GM19397 (cell line): ENCODE measurements around the gene SH3GL2.

Experiments used
- ATAC-seq: cut with Tn5 transposase; IDR thresholded peaks from one replicate; pipeline ENCODE4 v1.9.1; 2021; ENCODE audit warnings: mild to moderate bottlenecking, moderate library complexity; ENCODE audit not compliant: unreplicated experiment

SH3GL2 gene

GRCh38 chr9:17802249-17802857 is 223.5 kb downstream of the SH3GL2 start:
- ATAC-seq: no peak

GRCh38 chr9:17807613-17808282 is 228.9 kb downstream of the SH3GL2 start:
- no peak for ATAC-seq

DNA sequence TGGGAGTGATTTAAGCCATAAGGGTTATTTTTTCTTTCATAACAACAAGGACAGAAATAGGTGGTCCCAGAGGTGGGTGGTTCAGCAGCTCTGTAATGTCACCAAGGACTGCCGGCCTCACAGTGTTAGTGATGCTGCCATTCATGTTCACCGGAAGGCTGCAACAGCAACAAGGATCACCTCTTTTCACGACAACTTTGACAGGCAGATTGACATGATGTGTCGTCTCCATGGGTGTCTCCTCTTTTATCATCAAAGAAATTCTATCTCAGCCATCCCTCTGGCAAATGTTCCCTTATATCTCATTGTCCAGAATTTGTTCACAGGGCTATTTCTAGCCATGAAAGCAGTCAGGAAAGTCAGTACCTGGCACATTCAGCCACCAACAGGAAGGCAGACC is 231.5 kb downstream of the SH3GL2 start:
- no peak for ATAC-seq

DNA sequence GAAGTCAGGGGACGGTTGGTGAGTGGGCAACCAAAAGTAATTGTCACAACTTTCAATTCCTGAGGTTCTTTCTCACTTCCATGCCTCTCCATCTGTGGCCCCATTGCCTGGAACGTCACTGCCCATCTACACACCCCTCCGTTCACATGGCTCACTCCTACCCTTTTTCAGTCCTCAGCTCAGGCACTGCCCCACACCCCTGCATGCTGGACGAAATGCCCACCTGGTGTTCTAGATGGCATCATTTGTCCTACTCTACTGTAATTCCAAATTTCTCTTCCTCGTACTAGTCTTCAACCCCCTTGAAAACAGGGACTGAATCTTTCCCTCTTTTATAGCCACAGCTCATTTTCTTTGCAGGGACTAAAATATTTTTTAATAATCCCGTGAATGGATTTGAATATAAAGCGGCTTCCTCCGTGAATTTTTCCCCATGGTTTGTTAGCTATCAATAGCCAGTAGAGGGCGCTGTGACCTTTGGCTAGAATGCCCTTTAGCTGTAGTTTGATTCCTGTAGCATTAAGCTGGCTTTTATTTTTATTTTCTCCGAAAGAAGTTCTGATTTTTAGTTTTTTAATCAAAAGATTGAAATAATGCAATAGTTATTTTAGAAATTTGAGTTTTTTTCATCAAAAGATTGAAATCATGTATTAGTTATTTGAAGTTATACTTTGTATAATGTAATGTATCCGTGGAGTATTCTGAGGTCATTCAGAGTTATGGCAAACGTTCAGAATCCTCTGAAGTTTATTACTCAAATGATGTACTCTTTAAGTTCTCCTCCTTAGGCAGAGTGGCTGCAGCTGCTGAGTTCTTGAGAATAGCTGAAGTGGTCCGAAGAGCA is 232.1 kb downstream of the SH3GL2 start:
- ATAC-seq: no peak

- no peak for ATAC-seq
Observed at GRCh38 chr9:17813798-17814197, 234.9 kb downstream of the SH3GL2 start.

- no peak for ATAC-seq
Observed at GRCh38 chr9:17816431-17817027, 237.7 kb downstream of the SH3GL2 start.

GRCh38 chr9:17824191-17824590 is 245.3 kb downstream of the SH3GL2 start:
- ATAC-seq: no peak

- no peak for ATAC-seq
Observed at GRCh38 chr9:17824616-17825264, 245.9 kb downstream of the SH3GL2 start.

- no peak for ATAC-seq
Observed at GRCh38 chr9:17825265-17825659, 246.4 kb downstream of the SH3GL2 start.

DNA sequence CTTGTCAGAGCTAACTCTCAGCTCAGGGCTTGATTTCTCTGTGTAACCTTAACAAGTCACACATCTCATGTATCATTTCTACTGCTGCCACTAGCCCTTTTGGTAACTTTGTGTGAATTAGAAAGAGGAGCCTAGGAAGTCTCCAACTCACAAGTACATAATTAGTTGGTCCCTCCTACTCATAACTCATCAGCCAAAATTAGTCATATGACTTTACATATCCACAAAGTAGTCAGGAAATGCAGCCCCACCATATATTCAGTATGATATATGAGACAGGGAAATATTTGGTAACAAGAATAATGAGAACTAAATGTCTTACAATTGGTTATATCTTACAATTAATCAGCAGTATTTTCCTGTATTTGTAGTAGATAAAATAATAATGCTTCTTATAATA is 250.2 kb downstream of the SH3GL2 start:
- no peak for ATAC-seq

GRCh38 chr9:17829812-17830385 is 251.0 kb downstream of the SH3GL2 start:
- ATAC-seq: no peak

DNA sequence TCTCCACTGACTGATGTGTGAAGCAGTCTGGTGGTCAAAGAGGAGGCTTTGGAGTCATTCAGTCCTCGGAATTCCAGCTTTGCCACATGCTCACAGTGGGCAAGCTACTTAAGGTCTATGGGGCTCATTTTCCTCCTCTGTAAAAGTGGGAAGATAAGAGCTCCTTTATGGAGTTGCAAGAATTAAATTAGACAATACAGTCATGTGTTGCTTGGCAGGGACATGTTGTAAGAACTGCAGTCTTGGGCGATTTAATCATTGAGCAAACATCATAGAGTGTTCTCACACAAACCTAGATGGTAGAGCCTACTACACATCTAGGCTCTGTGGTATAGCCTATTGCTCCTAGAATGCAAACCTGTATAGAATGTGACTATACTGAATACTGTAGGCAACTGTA is 253.9 kb downstream of the SH3GL2 start:
- no peak for ATAC-seq

GRCh38 chr9:17833846-17834245 is 255.0 kb downstream of the SH3GL2 start:
- no peak for ATAC-seq

- ATAC-seq: no peak
Observed at GRCh38 chr9:17837965-17838364, 259.1 kb downstream of the SH3GL2 start.

DNA sequence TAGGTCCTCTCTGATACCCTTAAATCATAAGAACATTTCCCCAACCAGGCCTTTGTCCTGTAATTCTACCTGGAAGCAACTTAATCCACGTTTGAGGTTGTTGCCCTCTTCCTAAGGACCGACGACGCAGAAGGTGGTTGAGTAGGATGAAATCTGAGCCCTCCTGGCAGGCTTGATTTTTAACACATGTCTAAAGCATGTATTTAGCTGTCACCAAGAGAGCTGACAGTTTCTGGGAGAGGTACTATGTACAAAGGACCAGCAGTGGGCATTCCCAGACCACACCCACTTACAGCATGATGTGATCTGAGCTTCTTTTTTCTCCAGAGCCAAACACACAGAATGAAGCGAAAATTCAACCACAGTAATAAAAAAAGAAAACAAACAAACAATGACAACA is 260.9 kb downstream of the SH3GL2 start:
- ATAC-seq: no peak

DNA sequence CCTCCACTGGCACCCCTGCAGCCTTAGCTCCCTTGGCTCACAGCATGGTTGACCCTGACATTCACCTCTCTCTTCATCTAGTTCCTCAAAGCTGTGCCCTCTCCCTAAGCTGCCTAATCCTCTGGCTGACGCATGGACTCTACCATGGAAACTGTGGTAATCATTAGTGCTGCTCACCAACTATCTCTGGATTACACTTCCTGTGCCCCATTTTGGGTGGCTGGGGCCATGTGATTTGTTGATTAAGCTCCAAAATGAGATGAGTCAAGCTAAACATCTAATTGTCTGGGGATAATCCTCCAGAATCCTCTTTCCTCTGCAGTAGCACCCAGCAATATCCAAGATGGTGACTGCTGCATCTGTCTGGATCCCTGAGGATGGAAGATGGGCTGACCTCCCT is 264.4 kb downstream of the SH3GL2 start:
- no peak for ATAC-seq
